Prostate gland (tissue), 2 donors: Measurements from ENCODE around the gene KRTAP10-11.

ENCODE experiments used
- CTCF ChIP-seq, 4 experiments: fragments of 200-600 bp in 2 of 4; fragments of 450-650 bp in 2 of 4; sonication (generic) in 2 of 4; IDR thresholded peaks; 1 replicate in 3 of 4; 2 replicates in 1 of 4; pipeline ENCODE4 v1.5.1; 2016 to 2019; ENCODE audit warnings: antibody characterized with exemption in 4 of 4, mild to moderate bottlenecking in 2 of 4, moderate library complexity in 2 of 4
- POLR2A ChIP-seq: fragments of 450-650 bp; IDR thresholded peaks from one replicate; pipeline ENCODE4 v1.6.1; 2016; ENCODE audit warnings: antibody characterized with exemption, mild to moderate bottlenecking
- POLR2AphosphoS5 ChIP-seq: sonication (generic); formaldehyde crosslinking; IDR thresholded peaks from one replicate; pipeline ENCODE4 v1.6.1; 2017; ENCODE audit warnings: antibody characterized with exemption

- TF ChIP-seq CTCF (IDR thresholded peaks at IDR 0.05) (no peak), POLR2AphosphoS5 (no peak), POLR2A (no peak)
Observed at GRCh38 chr21:44695184-44695583, 49.0 kb downstream of the KRTAP10-11 start.
